H9 (cell line): Measurements from ENCODE around the gene ZSCAN18. TPM values are rescaled to one million over a fixed set of nuclear protein-coding genes. Genes with fewer than 3 reads are reported as not detected.

Experiments
- DNase-seq: peaks from one replicate; pipeline ENCODE4 v3.0.0-alpha.2; 2017
- H2AFZ ChIP-seq: one replicate; pipeline ENCODE4 v1.6.1; 2013; ENCODE audit warnings: mild to moderate bottlenecking, low read length, control low read depth, moderate library complexity
- H2AK5ac ChIP-seq: 2 replicates; pipeline ENCODE4 v1.6.1; 2013; ENCODE audit warnings: low read length, control low read depth, mixed read lengths; ENCODE audit not compliant: insufficient read length
- H2BK120ac ChIP-seq: one replicate; pipeline ENCODE4 v1.6.1; 2013; ENCODE audit warnings: low read depth, mild to moderate bottlenecking, low read length, control low read depth, inconsistent platforms; ENCODE audit not compliant: poor library complexity, severe bottlenecking
- H2BK12ac ChIP-seq: 2 replicates; pipeline ENCODE4 v1.6.1; 2013; ENCODE audit warnings: low read length, control low read depth, mixed read lengths, low read depth; ENCODE audit not compliant: insufficient read length
- H2BK15ac ChIP-seq: 2 replicates; pipeline ENCODE4 v1.6.1; 2013; ENCODE audit warnings: low read depth, low read length, control low read depth
- H2BK20ac ChIP-seq: one replicate; pipeline ENCODE4 v1.6.1; 2013; ENCODE audit warnings: low read depth, mild to moderate bottlenecking, low read length, control low read depth, inconsistent platforms; ENCODE audit not compliant: poor library complexity, severe bottlenecking
- H2BK5ac ChIP-seq: 2 replicates; pipeline ENCODE4 v1.6.1; 2013; ENCODE audit warnings: low read length, control low read depth, mixed read lengths; ENCODE audit not compliant: insufficient read length
- H3K14ac ChIP-seq: 2 replicates; pipeline ENCODE4 v1.6.1; 2013; ENCODE audit warnings: low read length, control low read depth; ENCODE audit not compliant: insufficient read depth
- H3K18ac ChIP-seq: 2 replicates; pipeline ENCODE4 v1.6.1; 2013; ENCODE audit warnings: low read depth, mild to moderate bottlenecking, mixed read lengths, low read length, control low read depth; ENCODE audit not compliant: insufficient read length
- H3K23ac ChIP-seq: 2 replicates; pipeline ENCODE4 v1.6.1; 2013; ENCODE audit warnings: low read length, control low read depth, mixed read lengths, low read depth; ENCODE audit not compliant: insufficient read length
- H3K23me2 ChIP-seq: 2 replicates; pipeline ENCODE4 v1.6.1; 2013; ENCODE audit warnings: low read depth, mild to moderate bottlenecking, mixed read lengths, low read length, control low read depth; ENCODE audit not compliant: insufficient read length, poor library complexity, severe bottlenecking
- H3K27ac ChIP-seq: 2 replicates; pipeline ENCODE4 v1.5.1; 2013; ENCODE audit warnings: low read length, control low read depth, mixed read lengths, low read depth; ENCODE audit not compliant: insufficient read length
- H3K27me3 ChIP-seq: 2 replicates; pipeline ENCODE4 v1.6.1; 2013; ENCODE audit warnings: low read length, control low read depth, inconsistent platforms; ENCODE audit not compliant: insufficient read depth
- H3K4ac ChIP-seq: 2 replicates; pipeline ENCODE4 v1.6.1; 2013; ENCODE audit warnings: low read depth, mild to moderate bottlenecking, control low read depth, inconsistent platforms, low read length, moderate library complexity
- H3K4me1 ChIP-seq: 2 replicates; pipeline ENCODE4 v1.6.1; 2013; ENCODE audit warnings: low read length, control low read depth, inconsistent platforms; ENCODE audit not compliant: insufficient read depth
- H3K4me2 ChIP-seq: 2 replicates; pipeline ENCODE4 v1.6.1; 2013; ENCODE audit warnings: low read length, control low read depth, mixed read lengths; ENCODE audit not compliant: insufficient read length, insufficient read depth
- H3K56ac ChIP-seq: 2 replicates; pipeline ENCODE4 v1.6.1; 2013; ENCODE audit warnings: low read depth, mild to moderate bottlenecking, mixed read lengths, low read length, control low read depth; ENCODE audit not compliant: insufficient read length
- H3K79me1 ChIP-seq: 2 replicates; pipeline ENCODE4 v1.6.1; 2013; ENCODE audit warnings: low read depth, mild to moderate bottlenecking, moderate library complexity, low read length, control low read depth, inconsistent platforms; ENCODE audit not compliant: insufficient read depth, poor library complexity, severe bottlenecking
- H3K79me2 ChIP-seq: 2 replicates; pipeline ENCODE4 v1.6.1; 2013; ENCODE audit warnings: low read length, control low read depth, inconsistent platforms; ENCODE audit not compliant: insufficient read depth
- H3K9ac ChIP-seq: 2 replicates; pipeline ENCODE4 v1.6.1; 2013; ENCODE audit warnings: low read length, control low read depth, mixed read lengths; ENCODE audit not compliant: insufficient read length; ENCODE audit errors: extremely low read depth
- H3K9me3 ChIP-seq: one replicate; pipeline ENCODE4 v1.6.1; 2013; ENCODE audit warnings: low read depth, low read length, inconsistent platforms; ENCODE audit not compliant: control insufficient read depth
- H3T11ph ChIP-seq: one replicate; pipeline ENCODE4 v1.6.1; 2013; ENCODE audit warnings: mild to moderate bottlenecking, low read length, control low read depth, inconsistent platforms
- H4K20me1 ChIP-seq: one replicate; pipeline ENCODE4 v1.6.1; 2013; ENCODE audit not compliant: control insufficient read depth, insufficient read length, insufficient read depth
- H4K5ac ChIP-seq: 2 replicates; pipeline ENCODE4 v1.6.1; 2013; ENCODE audit warnings: low read depth, mild to moderate bottlenecking, mixed read lengths, low read length, control low read depth; ENCODE audit not compliant: insufficient read length
- H4K8ac ChIP-seq: replicated peaks from 2 replicates; pipeline ENCODE4 v1.6.1; 2013; ENCODE audit warnings: low read length, control low read depth, mixed read lengths, low read depth; ENCODE audit not compliant: insufficient read length
- H4K91ac ChIP-seq: 2 replicates; pipeline ENCODE4 v1.6.1; 2013; ENCODE audit warnings: low read depth, mild to moderate bottlenecking, moderate library complexity, mixed read lengths, low read length, control low read depth; ENCODE audit not compliant: insufficient read length
- H3K27ac Mint-ChIP-seq, 3 experiments: 2 replicates in 2 of 3; 3 replicates in 1 of 3; pipeline ENCODE4 v1.8.0; 2020 to 2021; ENCODE audit warnings: mixed read lengths in 3 of 3, mild to moderate bottlenecking in 1 of 3, moderate library complexity in 1 of 3
- H3K27me3 Mint-ChIP-seq: 2 replicates; pipeline ENCODE4 v1.8.0; 2021; ENCODE audit warnings: low read depth, mild to moderate bottlenecking, moderate library complexity, mixed read lengths
- H3K36me3 Mint-ChIP-seq, 3 experiments: 2 replicates in 2 of 3; 3 replicates in 1 of 3; pipeline ENCODE4 v1.8.0; 2020 to 2021; ENCODE audit warnings: low read depth in 3 of 3, mixed read lengths in 3 of 3; ENCODE audit not compliant: insufficient read depth in 1 of 3
- H3K4me1 Mint-ChIP-seq, 2 experiments: 2 replicates each; pipeline ENCODE4 v1.8.0; 2020; ENCODE audit warnings: mixed read lengths in 2 of 2
- H3K4me3 Mint-ChIP-seq, 2 experiments: 2 replicates in 1 of 2; 3 replicates in 1 of 2; pipeline ENCODE4 v1.8.0; 2020 to 2021; ENCODE audit warnings: mild to moderate bottlenecking in 2 of 2, mixed read lengths in 2 of 2, moderate library complexity in 1 of 2
- H3K9me3 Mint-ChIP-seq, 2 experiments: 2 replicates in 1 of 2; 3 replicates in 1 of 2; pipeline ENCODE4 v1.8.0; 2020; ENCODE audit warnings: mild to moderate bottlenecking in 2 of 2, mixed read lengths in 2 of 2, moderate library complexity in 1 of 2
- CTCF ChIP-seq: fragments of 200-600 bp; sonication (generic); conservative IDR thresholded peaks from 3 replicates; pipeline ENCODE4 v1.8.0; 2021; ENCODE audit warnings: antibody characterized with exemption, mild to moderate bottlenecking
- WGBS: extraction: QIAGEN DNeasy Blood & Tissue Kit; methylation state at CpG from one replicate; pipeline ENCODE4 v1.1.7; 2013; ENCODE audit warnings: missing lambda C conversion rate, low lambda C conversion rate, mixed read lengths; ENCODE audit not compliant: insufficient read length; ENCODE audit errors: extremely low coverage; 5-methylcytosine and 5-hydroxymethylcytosine counted together
- total RNA-seq: library from RNA; stranded (reverse); gene quantifications from 2 replicates; pipeline ENCODE4 v1.2.1, GENCODE V29; 2021

The ZSCAN18 gene
- total RNA-seq, 1 experiment from 2014 or later = 40.1 TPM

- peak overlapping the region; percentile 70 for H3K9ac ChIP-seq
- no peak overlapping the region for H2BK12ac ChIP-seq
- H3K79me1 ChIP-seq = no peaks in the 10 kb centered on the region
- no peak overlapping the region for H4K8ac ChIP-seq
- H3K4me1 ChIP-seq = peaks cover 4% of the 10 kb centered on the region; the same call in 1 of the 2 replicates
- no peak overlapping the region for H2BK5ac ChIP-seq
- no peak overlapping the region for H4K91ac ChIP-seq
- H3K9me3 ChIP-seq = no peaks in the 10 kb centered on the region
- peak overlapping the region; percentile 45 for H3K4me2 ChIP-seq
- no peak overlapping the region for H2BK15ac ChIP-seq
- Mint-ChIP-seq H3K9me3 (peaks cover 57 to 63% of the 10 kb centered on the region in 2 experiments), H3K4me1 (peaks cover 10 to 20% of the 10 kb centered on the region in 2 experiments), H3K4me3 (peak overlapping the region; percentile 73 to 74; a peak in 3 of 5 replicates), H3K36me3 (peaks cover 23 to 39% (median 29%) of the 10 kb centered on the region in 3 experiments), H3K27me3 (peaks cover 15% of the 10 kb centered on the region), H3K27ac (peak overlapping the region in 2 of 3 experiments; percentile 96; a peak in 5 of 7 replicates)
- H2AFZ ChIP-seq = no peak overlapping the region
- no peak overlapping the region for H2BK20ac ChIP-seq
- no peaks in the 10 kb centered on the region for H3K79me2 ChIP-seq
- no peaks in the 10 kb centered on the region for H3K27me3 ChIP-seq
- no peak overlapping the region for H3K23ac ChIP-seq
- H2AK5ac ChIP-seq = no peak overlapping the region
- no peak overlapping the region for H3K56ac ChIP-seq
- no peak overlapping the region; the same call in 1 of the 2 replicates for H3K4ac ChIP-seq
- H2BK120ac ChIP-seq = no peak overlapping the region
- H4K5ac ChIP-seq = peak overlapping the region; percentile 82
- H3K18ac ChIP-seq = peak overlapping the region; percentile 83
- no CpG with 5 or more reads among the region's 13 CpGs for WGBS
- H3K14ac ChIP-seq = no peak overlapping the region; the same call in 1 of the 2 replicates
- peaks cover 3% of the 10 kb centered on the region for H3K23me2 ChIP-seq
- H4K20me1 ChIP-seq = no peaks in the 10 kb centered on the region
- no peak for TF ChIP-seq CTCF
- no peak for DNase-seq
- H3T11ph ChIP-seq = no peak overlapping the region
- H3K27ac ChIP-seq = peak overlapping the region; percentile 42
Measured at GRCh38 chr19:58058467-58058866, 39.6 kb downstream of the ZSCAN18 start.
